ENCODE measurements around the gene TNPO2.

DNA sequence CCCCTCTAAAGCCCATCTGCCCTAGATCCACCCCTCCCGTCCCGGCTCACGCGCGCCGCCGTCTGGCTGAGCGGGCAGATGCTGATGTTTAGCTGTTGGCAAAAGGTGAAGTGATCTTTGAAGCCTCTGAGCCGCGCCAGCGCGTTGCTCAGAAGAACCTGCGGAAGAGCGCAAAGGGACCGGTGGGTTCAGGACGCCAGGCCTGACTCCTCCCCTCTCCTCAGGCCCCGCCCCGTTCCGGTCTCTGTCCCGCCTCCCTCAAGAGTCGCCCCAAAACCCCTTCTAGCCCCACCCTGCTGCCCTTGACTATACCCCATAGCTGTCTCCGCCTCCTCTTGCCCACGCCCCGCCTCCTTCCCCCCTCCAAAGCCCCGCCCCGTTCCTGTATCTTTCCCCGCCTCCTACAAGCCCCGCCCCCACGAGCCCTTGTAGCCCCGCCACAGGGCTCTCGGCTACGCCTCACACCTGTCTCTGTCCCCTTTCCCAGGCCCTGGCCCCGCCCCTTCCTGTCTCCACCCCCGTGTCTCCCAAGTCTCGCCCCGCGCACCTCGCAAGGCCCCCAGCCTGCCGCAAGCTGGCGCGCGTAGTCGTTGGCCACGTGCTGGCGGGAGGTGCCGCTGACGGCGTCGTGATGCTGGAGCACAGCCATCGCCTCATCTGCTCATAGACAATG, 66.7 kb downstream of the TNPO2 start:
- TF ChIP-seq POLR2AphosphoS5 (IDR thresholded peaks at IDR 0.05; ENCODE audit: low read depth, low read length) (no peak), POLR2A (IDR thresholded peaks at IDR 0.05; ENCODE audit: low read depth, low read length) (no peak)

Measured in GM12892 (cell line).